Rectal smooth muscle tissue (tissue), 1 donor: ENCODE data around the gene ORM1.
"Not testable (repeated sequence)": the region's sequence is repeated elsewhere in the genome, so short reads cannot be mapped to it uniquely, and the experiment has no call there.

Source experiments
- H3K27ac ChIP-seq: one replicate; pipeline ENCODE4 v1.7.0; 2013; ENCODE audit warnings: low read depth, low read length, inconsistent platforms
- H3K27me3 ChIP-seq: one replicate; pipeline ENCODE4 v1.7.0; 2013; ENCODE audit warnings: low read length; ENCODE audit not compliant: control insufficient read depth, insufficient read depth
- H3K36me3 ChIP-seq: one replicate; pipeline ENCODE4 v1.7.0; 2013; ENCODE audit warnings: low read length; ENCODE audit not compliant: control insufficient read depth, insufficient read depth
- H3K4me1 ChIP-seq: one replicate; pipeline ENCODE4 v1.7.0; 2013; ENCODE audit warnings: low read length; ENCODE audit not compliant: control insufficient read depth, insufficient read depth
- H3K4me3 ChIP-seq: one replicate; pipeline ENCODE4 v1.7.0; 2013; ENCODE audit warnings: low read length
- H3K9ac ChIP-seq: one replicate; pipeline ENCODE4 v1.7.0; 2013; ENCODE audit warnings: low read length

Gene ORM1

DNA sequence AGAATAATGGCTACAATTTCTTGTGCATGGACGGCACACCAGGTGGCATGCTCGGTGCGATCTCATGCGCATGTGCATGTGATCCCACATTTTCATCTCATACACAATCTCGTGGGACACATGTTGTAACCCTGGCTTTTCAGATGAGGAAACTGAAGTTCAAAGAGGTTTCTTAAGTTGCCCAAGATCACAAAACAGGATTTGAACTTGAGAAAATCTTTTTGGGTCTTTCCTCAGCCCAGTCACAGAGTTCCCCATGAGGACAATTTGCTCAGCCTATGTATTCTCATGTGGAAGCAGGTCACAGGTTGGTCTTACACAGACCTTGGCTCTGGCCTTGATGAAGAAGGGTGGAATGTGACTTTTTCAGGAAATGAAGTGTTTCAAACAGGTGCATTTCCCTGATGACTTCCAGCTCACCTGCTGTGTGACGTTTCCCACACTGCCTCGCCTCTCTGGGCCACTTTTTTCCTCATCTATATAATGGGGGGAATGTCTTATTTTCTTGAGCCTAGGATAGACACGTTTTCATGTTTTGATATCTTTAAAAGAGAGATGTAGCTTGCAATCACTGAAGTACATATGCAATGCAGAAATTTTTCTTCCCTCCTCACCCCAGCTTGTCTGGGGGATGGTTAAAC lies 7.1 kb upstream of the ORM1 start:
- Histone ChIP-seq H3K9ac (no peak overlapping the region), H3K36me3 (no peaks in the 10 kb centered on the region), H3K27me3 (no peaks in the 10 kb centered on the region), H3K4me1 (no peaks in the 10 kb centered on the region), H3K4me3 (no peak overlapping the region), H3K27ac (no peak overlapping the region)

DNA sequence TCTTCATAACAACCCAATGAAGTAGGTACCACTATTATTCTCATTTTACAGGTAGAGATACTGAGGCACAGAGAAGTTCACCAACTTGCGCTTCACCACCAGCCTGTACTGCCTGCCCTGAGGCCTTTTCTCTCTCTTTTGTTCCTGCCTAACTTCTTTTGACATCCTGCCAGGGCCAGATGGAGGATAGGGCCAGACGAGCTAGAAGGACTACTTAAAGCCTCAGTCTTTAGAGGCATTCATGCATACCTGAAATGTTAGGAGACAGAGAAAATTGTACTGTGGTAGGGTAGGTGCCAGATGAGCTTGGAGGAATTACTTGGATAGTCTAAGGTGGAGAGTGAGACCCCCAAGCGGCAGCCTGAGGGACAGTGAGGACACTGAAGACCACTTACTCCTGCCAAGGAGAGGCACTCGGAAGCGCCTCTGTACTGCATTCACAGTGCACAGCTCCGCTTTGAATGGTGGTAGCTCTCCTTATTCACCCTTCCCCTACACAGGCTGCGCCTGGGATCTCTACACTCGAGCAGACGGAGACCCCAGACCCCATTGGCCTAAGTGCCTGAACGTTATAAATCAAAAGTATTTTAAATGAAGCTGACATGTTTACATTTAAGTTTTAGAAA lies 6.2 kb upstream of the ORM1 start:
- Histone ChIP-seq H3K4me3 (no peak overlapping the region), H3K27ac (no peak overlapping the region), H3K4me1 (no peaks in the 10 kb centered on the region), H3K9ac (no peak overlapping the region), H3K36me3 (no peaks in the 10 kb centered on the region), H3K27me3 (no peaks in the 10 kb centered on the region)

DNA sequence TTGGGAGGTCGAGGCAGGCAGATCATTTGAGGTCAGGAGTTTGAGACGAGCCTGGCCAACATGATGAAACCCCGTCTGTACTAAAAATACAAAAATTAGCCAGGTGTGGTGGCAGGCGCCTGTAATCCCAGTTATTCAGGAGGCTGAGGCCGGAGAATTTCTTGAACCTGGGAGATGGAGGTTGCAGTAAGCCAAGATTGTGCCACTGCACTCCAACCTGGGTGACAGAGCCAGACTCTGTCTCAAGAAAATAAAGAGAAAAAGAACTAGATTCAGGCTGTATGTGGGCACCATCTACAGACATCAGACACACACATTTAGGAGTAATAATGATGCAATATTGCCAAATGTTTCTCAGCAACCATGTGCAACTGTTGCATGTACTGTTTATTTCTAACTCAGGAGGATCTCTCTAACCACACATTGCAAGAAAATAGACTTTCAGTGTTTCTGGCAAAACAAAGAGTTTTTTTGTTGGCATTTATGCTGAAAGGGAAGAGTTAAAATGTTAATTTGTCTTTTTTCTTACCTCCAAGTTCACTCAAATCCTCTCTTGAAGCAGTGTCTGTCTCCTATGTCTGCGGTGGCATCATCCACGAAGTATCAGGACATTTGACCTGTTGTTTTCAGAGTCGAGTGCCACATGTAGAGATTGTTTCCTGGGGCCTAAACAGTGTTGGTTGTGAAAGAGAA lies 5.1 kb upstream of the ORM1 start:
- Histone ChIP-seq H3K4me1 (no peaks in the 10 kb centered on the region), H3K9ac (no peak overlapping the region), H3K4me3 (no peak overlapping the region), H3K27me3 (no peaks in the 10 kb centered on the region), H3K27ac (no peak overlapping the region), H3K36me3 (no peaks in the 10 kb centered on the region)

DNA sequence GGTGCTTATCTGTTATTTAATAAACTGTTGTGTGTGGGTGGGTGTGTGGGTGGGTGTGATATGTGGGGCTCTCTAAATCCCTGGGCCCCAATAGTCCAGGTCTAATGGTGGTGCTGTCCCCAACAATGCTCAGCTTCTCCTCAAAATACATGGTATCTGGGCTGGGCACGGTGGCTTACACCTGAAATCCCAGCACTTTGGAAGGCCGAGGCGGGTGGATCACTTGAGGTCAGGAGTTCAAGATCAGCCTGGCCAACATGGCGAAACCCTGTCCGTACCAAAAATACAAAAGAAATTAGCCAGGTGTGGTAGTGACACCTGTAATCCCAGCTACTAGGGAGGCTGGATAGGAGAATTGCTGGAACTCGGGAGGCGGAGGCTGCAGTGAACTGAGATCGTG lies 4.5 kb upstream of the ORM1 start:
- no peak overlapping the region for H3K4me3 ChIP-seq
- H3K27me3 ChIP-seq, result no peaks in the 10 kb centered on the region
- H3K27ac ChIP-seq, result no peak overlapping the region
- no peaks in the 10 kb centered on the region for H3K36me3 ChIP-seq
- no peaks in the 10 kb centered on the region for H3K4me1 ChIP-seq
- H3K9ac ChIP-seq, result no peak overlapping the region

DNA sequence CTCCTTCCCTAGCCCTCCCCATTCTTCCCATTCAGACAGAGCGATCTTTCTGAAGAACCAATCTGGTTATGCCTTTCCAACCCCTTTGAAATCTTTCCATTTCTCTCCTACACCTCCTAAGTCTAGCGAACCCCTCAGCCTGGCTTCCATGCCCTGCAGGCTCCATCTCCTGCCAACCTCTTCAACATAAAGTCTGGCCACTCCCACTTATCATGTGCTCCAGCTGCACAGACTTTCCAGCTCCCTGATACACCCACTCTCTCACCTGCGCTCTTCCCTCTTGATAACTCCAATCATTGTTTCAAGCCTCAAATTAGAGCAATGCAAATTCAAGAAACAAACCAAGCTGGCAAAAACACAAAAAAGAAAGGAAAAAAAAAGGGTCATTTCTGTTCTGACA lies 3.8 kb upstream of the ORM1 start:
- Histone ChIP-seq H3K4me3 (no peak overlapping the region), H3K27me3 (no peaks in the 10 kb centered on the region), H3K9ac (no peak overlapping the region), H3K36me3 (no peaks in the 10 kb centered on the region), H3K27ac (no peak overlapping the region), H3K4me1 (no peaks in the 10 kb centered on the region)

DNA sequence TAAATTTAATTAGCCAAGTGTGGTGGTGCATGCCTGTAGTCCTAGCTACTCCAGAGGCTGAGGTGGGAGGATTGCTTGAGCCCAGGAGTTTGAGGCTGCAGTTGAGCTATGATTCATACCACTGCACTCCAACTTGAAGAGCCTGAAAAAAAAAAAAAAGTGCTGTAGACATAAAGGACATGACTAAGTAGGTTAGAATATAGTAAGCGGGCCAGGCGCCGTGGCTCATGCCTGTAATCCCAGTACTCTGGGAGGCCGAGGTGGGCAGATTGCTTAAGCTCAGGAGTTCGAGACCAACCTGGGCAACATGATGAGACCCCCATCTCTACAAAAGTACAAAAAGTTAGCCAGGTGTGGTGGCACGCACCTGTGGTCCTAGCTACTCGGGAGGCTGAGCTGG lies 2.2 kb upstream of the ORM1 start:
- H3K9ac ChIP-seq, H3K4me3 ChIP-seq, H3K36me3 ChIP-seq, H3K27me3 ChIP-seq, H3K4me1 ChIP-seq, H3K27ac ChIP-seq: not testable (repeated sequence)

DNA sequence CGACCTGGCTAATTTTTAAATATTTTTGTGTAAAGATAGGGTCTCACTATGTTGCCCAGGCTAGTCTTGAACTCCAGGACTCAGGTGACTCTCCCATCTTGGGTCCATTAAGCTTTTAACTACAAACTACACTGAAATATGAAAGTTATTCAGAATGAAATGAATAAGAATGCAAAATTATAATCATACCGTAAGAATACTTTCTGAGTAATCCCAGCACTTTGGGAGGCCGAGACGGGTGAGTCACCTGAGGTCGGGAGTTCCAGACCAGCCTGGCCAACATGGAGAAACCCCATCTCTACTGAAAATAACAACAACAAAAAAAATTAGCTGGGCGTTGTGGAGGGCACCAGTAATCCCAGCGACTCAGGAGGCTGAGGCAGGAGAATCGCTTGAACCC lies 1.1 kb upstream of the ORM1 start:
- H3K36me3 ChIP-seq, result no peaks in the 10 kb centered on the region
- no peaks in the 10 kb centered on the region for H3K27me3 ChIP-seq
- H3K4me3 ChIP-seq, result no peak overlapping the region
- H3K27ac ChIP-seq, result no peak overlapping the region
- no peak overlapping the region for H3K9ac ChIP-seq
- H3K4me1 ChIP-seq, result no peaks in the 10 kb centered on the region

DNA sequence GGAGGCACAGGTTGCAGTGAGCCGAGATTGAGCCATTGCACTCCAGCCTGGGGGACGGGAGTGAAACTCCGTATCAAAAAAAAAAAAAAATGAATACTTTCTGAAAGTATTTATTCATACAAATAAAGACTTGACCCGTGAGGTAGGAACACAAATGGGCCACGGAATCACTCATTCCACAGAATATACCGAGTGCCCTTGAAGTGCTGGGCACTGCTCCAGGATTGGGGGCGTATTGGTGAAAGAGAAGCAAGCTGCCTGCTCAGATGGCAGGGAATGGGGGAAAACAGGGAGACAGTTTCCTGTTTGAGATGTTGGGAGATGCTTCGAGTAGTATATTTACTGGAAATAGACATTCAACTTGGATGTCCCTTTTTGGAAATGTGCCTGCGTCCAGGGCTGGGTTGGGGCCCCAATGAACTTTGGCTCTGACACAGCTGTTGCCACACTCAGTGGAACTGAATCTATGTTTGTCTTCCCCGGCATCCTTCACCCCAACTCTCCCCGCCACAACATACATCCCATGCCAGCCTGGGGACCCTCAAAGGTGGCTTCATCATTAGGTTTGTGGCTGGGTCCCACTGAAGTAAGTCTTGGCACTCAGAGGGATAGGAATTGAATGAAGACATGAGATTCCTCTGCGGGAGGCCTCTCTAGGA lies 609 bp upstream of the ORM1 start:
- not testable (repeated sequence) for H3K9ac ChIP-seq, H3K4me3 ChIP-seq, H3K27me3 ChIP-seq, H3K36me3 ChIP-seq, H3K4me1 ChIP-seq, H3K27ac ChIP-seq

DNA sequence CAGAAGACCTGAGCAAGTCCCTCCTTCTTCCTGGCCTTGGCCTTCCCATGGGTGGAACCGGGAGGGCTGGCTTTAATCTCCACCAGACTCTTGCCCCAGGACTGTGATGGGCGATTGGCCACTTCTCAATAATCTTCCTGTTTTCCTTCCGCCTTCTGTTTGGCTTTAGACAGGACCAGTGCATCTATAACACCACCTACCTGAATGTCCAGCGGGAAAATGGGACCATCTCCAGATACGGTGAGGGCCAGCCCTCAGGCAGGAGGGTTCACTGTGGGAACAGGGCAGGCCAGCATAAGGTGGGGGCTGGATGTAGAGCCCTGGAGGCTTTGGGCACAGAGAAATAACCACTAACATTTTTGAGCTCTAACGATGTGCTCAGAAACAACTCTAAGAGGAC lies 951 bp downstream of the ORM1 start:
- not testable (repeated sequence) for H3K36me3 ChIP-seq, H3K4me3 ChIP-seq, H3K27ac ChIP-seq, H3K9ac ChIP-seq, H3K27me3 ChIP-seq, H3K4me1 ChIP-seq

DNA sequence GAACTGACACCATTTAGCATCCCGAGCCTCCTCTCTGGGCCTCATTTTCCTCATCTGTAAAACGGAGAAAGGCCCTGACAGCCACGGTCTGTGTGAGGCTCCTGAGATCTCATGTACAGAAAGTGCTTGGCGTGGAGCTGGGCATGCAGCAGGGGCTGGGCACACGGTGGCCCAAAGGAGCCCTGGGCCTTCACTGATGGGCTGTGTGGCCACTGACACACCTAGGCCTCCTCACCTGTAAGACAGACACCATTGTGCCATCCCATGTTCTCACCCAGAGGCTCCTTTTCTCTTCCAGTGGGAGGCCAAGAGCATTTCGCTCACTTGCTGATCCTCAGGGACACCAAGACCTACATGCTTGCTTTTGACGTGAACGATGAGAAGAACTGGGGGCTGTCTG lies 1.6 kb downstream of the ORM1 start:
- Histone ChIP-seq H3K27ac (no peak overlapping the region), H3K27me3 (peaks cover 2% of the 10 kb centered on the region), H3K9ac (no peak overlapping the region), H3K4me3 (no peak overlapping the region), H3K4me1 (no peaks in the 10 kb centered on the region), H3K36me3 (no peaks in the 10 kb centered on the region)

DNA sequence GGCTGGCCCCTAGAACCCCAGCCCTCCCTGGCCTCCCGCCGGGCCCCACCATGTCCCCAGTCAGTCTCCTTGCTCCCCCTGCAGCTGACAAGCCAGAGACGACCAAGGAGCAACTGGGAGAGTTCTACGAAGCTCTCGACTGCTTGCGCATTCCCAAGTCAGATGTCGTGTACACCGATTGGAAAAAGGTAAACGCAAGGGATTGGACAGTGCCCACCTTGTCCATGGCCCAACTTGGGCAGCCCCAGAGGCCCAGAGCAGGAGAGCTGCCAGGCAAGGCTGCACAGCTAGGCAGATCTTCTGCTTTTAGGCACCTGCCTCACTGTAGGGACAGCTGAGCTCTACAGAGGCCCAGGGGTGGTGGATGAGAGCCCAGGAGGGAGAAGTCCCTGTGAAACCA lies 2.1 kb downstream of the ORM1 start:
- not testable (repeated sequence) for H3K27ac ChIP-seq, H3K4me1 ChIP-seq, H3K36me3 ChIP-seq, H3K27me3 ChIP-seq, H3K4me3 ChIP-seq, H3K9ac ChIP-seq

DNA sequence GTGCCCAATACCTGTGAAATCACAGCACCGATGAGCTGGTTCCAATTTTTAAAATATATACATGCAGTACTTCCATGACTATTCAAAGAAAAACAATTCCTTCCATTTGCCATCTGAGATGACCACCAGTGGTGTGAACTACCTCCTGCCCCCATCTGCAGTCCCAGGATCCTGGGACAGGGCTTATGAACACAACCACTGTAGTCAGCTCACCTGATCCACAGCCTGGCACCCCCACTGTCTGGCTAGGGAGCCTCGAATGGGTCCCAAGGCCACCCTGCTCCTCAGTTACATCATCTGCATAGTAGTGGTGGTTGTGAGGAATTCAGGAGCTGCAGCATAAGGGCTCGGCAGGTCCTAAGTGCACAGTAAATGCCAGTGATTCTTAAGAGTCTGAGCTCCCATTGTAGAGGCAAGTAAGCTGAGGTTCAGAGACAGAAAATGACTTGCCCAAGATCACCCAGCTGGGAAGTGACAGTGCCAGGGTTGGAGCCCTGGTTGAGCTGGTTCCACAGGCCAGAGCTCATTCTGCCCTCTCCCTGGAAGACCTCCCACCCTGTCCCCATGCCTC lies 2.9 kb downstream of the ORM1 start:
- not testable (repeated sequence) for H3K27ac ChIP-seq, H3K4me1 ChIP-seq, H3K4me3 ChIP-seq, H3K9ac ChIP-seq, H3K27me3 ChIP-seq, H3K36me3 ChIP-seq
